Fibroblast of upper back skin (primary cell): ENCODE measurements around the gene RINT1.
A peak's percentile ranks its signal among the peaks of the same experiment; 100 is the strongest.
"Not testable (repeated sequence)": the region's sequence is repeated elsewhere in the genome, so short reads cannot be mapped to it uniquely, and the experiment has no call there.

Source experiments
- DNase-seq: peaks from one replicate; pipeline ENCODE4 v3.0.0-alpha.2; 2013

The RINT1 gene

DNA sequence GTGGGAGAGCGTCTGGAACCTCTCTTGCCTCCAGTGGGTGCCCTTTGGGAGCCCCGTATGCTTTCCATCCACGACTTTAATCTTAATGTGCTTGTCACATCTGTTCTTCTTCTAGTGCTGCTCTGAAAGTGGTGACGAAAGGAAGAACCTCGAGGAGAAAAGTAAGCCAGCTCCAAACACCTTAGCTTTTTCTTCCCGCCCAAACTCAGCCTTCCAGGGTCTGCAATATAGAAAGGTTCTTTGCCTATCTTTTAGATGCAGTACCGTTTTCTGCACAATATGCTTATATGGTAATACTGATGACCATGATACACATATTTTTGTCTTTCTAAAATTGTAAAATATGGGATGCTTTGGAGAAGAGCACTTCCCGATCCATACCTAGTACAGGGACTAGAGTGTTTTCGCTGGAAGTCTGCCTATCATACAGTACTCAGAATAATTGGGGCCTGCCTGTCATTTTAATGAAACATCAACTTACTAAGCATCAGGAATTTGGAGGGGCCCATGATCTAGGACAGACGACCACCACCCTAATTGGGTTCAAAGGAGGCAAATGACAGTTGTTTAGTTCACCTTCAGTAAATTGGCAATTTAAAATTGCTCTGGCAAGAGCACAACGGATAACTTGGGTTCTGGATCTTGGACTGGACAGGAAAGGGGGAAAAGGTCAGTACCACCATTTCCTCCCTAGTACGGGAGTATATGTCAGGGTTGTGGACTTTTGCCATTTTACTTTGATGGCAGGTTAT lies 884 bp downstream of the RINT1 start:
- no peak for DNase-seq

DNA sequence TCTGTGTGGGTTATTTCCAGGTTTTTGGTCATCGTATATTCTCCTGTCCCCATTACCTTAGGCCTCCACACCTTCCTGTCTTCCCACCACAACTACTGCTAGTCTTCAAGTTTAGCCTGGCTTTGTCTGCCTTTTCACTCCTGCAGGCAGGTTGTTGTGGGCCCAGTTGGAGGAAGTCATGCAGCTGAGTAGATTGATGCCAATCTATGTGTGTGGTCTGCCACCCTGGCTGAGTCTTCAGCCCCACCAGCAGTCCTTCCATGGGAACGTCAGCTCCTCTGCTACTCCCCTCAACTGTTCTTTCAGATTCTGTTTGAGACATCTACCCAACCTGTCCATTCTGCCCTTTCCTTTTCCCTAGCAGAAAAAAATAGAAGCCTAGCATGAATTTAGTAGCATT lies 6.3 kb downstream of the RINT1 start:
- DNase-seq, result no peak

GRCh38 chr7:105559926-105560325 lies 27.9 kb downstream of the RINT1 start:
- no peak for DNase-seq

GRCh38 chr7:105565190-105565589 lies 33.2 kb downstream of the RINT1 start:
- DNase-seq, result no peak

DNA sequence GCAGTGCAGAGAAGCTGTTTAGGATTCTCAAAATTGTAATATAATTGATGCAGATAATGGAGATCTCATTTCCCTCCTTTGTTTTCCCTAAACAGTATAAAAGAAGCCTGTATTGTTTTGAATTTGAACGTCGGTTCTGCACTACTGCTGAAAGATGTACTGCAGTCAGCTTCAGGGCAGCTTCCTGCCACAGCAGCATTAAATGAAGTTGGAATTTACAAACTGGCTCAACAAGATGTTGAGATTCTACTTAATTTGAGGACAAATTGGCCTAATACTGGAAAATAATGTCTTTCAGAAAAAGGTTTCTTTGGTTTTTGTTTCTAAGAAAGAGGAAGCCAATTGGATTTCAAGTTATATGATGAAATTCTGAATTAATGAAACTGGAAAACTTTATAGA lies 35.0 kb downstream of the RINT1 start:
- no peak for DNase-seq

DNA sequence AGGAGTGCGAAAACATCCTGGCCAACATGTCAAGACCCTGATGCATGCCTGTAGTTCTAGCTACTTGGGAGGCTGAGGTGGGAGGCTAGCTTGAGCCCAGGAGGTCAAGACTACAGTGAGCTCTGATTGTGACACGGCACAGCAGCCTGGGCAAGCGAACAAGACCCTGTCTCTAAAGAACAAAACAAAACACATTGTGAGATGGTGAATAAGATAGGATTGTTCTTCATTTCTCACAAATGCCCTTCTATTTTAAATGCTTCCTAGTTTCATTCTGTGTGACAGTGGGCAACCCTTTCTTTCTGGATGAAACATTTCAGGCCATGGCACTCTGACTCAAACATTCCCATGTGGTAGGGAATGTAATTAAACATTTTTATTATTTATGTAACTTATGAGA lies 35.8 kb downstream of the RINT1 start:
- DNase-seq, result no peak

- no peak for DNase-seq
These were observed 39.9 kb downstream of the RINT1 start for GRCh38 chr7:105571891-105572290.

- no peak for DNase-seq
These were observed 45.2 kb downstream of the RINT1 start for GRCh38 chr7:105577251-105577650.

GRCh38 chr7:105578496-105578895 lies 46.5 kb downstream of the RINT1 start:
- DNase-seq, result no peak

DNA sequence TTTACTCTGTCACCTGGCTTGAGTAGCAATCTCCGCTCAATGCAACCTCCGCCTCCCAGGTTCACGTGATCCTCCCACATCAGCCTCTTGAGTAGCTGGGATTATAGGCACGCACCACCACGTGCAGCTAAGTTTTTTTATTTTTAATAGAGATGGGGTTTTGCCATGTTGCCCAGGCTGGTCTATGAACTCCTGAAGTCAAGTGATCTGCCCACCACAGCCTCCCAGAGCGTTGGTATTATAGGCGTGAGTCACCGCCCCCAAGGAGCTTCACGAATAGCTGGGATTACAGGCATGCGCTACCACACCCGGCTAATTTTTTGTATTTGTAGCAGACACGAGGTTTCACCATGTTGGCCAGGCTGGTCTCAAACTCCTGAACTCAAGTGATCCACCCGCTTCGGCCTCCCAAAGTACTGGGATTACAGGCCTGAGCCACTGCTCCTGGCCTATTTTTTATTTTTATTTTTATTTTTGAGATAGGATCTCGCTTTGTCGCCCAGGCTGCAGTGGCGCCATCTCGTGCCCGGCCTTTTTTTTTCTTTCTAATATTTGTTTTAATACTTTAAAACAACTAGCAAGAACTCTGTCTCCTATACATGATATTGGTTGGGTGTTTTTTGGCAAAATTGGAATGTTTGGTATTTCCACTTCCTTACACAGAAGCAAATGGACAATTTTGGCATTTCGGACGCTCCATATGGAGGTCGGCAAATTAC lies 48.2 kb downstream of the RINT1 start:
- DNase-seq, result peak; percentile 14

DNA sequence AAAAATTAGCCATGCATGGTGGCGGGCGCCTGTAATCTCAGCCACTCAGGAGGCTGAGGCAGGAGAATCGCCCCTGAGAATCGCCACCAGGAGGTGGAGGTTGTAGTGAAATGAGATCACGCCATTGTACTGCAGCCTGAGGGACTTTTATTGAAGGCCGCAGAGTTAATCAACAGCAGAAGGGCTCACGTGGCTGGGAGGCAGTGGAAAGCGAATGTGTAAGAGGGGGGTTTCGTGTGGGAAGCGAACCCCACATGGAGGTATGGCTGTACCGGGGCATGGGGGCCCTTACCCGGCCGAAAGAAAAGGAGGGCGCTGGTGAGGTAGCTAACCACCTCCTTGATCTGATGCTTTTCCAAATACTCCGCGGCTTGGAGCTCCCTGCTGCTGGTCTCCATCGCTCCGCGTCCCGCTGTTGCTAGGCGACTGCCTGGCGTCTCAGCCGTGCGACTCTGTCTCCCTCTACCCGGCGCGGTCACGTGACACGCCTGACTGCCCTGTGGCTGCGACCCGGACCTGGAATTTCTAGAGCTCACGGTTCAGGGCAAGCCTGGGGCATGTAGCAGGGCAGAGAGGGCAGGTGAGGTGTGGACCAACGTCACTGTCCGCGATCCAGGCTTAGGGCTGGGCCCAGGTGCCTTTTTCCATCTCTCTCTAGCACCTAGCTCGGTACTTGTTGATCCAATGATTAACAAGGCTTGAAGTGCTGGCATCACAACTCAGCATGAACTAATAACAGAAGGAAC lies 49.2 kb downstream of the RINT1 start, which contains the start of gene EFCAB10:
EFCAB10 (minus strand) TSS at position 428 of the 746 bp plus-strand sequence; CDS start at position 398, 30 bp downstream.
- peak; percentile 47 for DNase-seq

DNA sequence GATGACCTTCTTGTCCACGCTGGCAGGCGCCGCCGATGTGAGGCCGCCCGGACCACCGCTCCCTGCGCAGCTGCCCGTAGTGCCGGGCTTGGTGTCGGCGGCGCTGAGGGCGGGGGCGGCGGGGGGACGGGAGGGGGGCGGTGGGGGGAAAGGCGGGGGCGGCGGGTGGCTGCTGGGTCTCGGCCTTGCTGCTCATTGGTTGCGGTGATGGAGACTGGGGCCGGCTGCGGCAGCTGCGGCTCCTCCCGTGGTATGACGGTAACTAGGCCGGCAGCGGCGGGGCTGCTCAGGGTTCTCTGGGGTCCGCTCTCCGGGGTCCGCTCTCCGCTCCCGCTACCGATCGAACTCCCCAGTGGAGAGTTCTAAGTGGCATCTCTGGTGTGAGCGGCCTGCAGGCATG lies 51.1 kb downstream of the RINT1 start:
- DNase-seq, result no peak

DNA sequence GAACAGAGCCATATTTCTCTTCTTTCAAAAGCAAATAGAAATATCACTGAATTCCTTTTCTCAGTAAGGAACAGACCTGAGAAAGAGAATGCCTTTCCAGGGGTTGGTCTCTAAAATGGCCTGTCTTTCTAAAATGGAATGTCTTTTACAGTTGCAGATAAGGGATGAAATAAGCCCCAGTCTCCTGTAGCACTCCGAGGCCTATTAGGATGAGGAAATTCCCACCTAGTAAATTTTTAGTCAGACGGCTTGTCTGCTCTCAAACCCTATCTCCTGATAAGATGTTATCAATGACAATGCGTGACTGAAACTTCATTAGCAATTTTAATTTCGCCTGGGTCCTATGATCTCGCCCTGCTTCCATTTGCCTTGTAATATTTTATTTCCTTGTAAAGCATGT lies 52.2 kb downstream of the RINT1 start:
- no peak for DNase-seq

DNA sequence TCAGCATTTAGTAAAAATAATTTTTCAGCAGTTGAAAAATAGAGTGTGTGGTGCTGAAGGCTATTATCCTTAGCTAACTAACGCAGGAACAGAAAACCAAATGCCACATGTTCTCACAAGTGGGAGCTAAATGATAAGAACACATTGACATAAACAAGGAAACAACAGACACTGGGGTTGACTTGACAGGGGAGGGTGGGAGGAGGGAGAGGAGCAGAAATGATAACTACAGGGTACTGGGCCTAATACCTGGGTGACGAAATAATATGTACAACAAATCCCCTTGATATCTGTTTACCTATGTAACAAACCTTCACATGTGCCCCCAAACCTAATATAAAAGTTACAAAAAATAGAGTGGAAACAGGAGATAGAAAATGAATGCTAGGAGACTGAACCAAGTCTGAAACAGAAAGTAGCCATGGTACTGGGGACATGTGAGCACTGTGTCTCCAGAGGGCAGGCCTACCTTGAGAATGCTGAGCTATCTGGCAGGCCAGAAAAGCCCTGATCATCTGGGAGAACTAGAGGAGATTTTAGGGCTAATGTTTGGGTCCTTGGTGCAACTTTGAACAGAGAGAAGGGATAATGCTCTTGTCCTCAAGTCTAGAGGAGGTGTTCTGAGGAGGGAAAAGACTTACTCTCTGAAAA lies 54.0 kb downstream of the RINT1 start:
- no peak for DNase-seq

GRCh38 chr7:105587909-105588635 lies 56.1 kb downstream of the RINT1 start:
- peak; percentile 54 for DNase-seq

DNA sequence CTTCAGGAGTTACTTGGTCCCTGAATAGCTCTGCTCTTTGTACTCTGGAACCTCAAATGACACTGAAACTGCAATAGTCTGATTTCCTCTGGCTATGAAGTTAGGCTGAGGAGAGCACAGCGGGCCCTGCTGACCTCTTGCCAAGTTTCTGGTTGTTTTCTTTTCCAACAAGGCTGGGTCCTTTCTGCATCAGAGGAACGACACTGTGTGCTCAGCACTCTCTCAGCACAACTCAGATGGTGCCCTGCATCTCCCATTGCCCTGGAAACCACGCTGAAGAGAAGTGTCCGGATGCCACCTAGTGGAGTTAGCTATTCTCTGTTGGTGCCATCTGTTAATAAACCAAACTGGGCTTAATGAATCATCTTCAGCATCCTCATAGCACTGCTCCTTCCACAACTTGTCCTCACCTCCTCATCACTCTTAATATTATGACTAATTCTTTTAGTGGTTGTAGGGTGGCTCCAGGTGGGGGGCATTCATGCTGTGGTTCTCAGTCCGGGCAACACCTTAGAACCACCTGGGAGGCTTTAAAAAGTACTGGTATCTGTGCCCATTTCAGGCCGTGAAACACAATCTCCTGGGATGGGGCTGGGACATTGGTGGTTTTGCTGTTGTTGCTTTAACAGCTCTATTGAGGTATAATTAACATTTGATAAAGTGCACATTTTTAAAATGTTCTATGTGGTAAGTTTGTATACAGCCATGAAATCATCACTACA lies 57.5 kb downstream of the RINT1 start:
- DNase-seq, result peak; percentile 77

DNA sequence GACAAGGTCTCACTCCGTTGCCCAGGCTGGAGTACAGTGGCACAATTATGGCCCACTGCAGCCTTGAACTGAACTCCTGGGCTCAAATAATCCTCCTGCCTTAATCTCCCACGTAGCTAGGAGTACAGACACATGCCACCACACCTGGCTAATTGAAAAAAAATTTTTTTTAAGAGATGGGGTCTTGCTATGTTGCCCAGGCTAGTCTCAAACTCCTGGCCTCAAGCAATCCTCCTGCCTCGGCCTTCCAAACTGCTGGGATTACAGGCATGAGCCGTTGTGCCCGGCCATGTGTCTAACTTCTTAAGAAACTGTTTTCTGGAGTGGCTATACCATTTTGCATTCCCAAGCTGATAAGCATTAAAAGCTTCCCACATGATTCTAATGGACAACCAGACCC lies 58.8 kb downstream of the RINT1 start:
- DNase-seq, result no peak

DNA sequence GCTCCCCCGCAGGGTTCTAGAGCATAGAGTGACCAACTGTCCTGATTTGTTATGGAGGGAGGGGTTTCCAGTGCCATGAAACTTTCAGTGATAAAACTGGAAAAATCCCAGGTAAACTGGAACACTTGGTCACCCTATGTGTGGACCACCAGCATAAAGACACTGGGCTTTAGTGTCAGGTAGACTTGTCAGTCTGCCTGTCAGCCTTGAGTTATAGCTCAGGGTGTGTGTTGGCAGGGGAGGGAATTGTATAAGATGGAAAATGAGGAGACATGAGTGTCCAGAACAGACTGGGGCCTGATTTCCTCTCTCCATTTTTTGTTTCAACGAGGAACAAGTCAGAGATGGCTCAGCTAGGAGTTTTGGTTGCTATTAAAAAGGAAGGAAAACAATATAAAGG lies 59.5 kb downstream of the RINT1 start:
- DNase-seq, result no peak

DNA sequence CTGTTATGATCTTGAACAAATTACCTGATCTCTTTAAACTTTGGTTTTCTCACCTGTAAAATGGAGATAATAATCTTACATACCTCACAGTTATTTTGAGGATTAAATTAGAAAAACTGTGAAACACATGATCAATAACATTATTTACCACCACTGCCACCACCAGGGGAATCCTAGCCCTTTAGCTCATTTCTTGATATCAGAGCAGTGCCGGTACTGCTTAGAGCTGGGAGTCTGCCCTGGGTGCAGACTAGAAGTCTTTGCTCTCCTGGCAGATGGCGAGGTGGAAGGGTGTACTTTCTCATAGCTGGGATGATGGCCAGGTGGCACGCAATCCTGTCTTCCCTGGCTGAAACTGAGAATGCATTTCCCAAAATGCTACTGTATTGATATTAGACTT lies 62.0 kb downstream of the RINT1 start:
- no peak for DNase-seq

- no peak for DNase-seq
These were observed 64.9 kb downstream of the RINT1 start for GRCh38 chr7:105596866-105597265.

- DNase-seq, result not testable (repeated sequence)
These were observed 67.1 kb downstream of the RINT1 start for GRCh38 chr7:105599080-105599479.

GRCh38 chr7:105599551-105599950 lies 67.5 kb downstream of the RINT1 start:
- no peak for DNase-seq
